Measurements from ENCODE around the gene KCNQ2.

KCNQ2 gene

GRCh38 chr20:63376283-63377250 is 95.9 kb downstream of the KCNQ2 start:
- in situ Hi-C loops (cut with HindIII; ENCODE audit: low sequenced_read_pairs) = no loop called here
- H3K4me3 ChIP-seq (ENCODE audit: low read depth, low read length) = no peak overlapping the region
- TF ChIP-seq, protein P1, sequence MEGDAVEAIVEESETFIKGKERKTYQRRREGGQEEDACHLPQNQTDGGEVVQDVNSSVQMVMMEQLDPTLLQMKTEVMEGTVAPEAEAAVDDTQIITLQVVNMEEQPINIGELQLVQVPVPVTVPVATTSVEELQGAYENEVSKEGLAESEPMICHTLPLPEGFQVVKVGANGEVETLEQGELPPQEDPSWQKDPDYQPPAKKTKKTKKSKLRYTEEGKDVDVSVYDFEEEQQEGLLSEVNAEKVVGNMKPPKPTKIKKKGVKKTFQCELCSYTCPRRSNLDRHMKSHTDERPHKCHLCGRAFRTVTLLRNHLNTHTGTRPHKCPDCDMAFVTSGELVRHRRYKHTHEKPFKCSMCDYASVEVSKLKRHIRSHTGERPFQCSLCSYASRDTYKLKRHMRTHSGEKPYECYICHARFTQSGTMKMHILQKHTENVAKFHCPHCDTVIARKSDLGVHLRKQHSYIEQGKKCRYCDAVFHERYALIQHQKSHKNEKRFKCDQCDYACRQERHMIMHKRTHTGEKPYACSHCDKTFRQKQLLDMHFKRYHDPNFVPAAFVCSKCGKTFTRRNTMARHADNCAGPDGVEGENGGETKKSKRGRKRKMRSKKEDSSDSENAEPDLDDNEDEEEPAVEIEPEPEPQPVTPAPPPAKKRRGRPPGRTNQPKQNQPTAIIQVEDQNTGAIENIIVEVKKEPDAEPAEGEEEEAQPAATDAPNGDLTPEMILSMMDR (IDR thresholded peaks at IDR 0.05; ENCODE audit: low read depth, low read length, missing control alignments) = no peak
- no peak for DNase-seq (ENCODE audit: low read depth)

- TF ChIP-seq, protein P1 (IDR thresholded peaks at IDR 0.05; ENCODE audit: low read depth, low read length, missing control alignments) = no peak
- no peak for DNase-seq (ENCODE audit: low read depth)
- H3K4me3 ChIP-seq (ENCODE audit: low read depth, low read length) = no peak overlapping the region
- in situ Hi-C loops (cut with HindIII; ENCODE audit: low sequenced_read_pairs) = no loop called here
Observed at GRCh38 chr20:63375438-63375837, 97.0 kb downstream of the KCNQ2 start.

DNA sequence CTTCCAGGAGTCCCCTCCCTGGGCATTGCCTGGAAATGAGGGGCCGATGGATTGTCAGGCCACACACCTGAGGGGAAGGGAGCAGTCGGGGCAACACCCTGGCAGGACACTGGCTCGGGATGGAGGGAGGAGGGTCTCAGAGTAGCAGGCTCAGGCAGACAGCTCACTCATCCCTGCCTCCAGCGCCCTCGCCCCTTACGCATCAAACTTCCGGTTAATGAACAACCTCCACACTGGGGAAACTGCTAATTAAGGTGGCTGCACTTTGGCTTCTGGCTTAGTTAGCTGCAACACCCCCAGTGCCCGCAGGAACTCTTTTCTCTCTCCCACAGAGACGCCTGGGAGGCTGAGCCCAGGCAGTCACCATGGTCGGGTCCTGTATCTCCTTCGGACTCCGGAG is 98.0 kb downstream of the KCNQ2 start:
- in situ Hi-C loops (cut with HindIII; ENCODE audit: low sequenced_read_pairs) = no loop called here
- TF ChIP-seq, protein P1 (IDR thresholded peaks at IDR 0.05; ENCODE audit: low read depth, low read length, missing control alignments) = no peak
- DNase-seq (ENCODE audit: low read depth) = no peak
- no peak overlapping the region for H3K4me3 ChIP-seq (ENCODE audit: low read depth, low read length)

GRCh38 chr20:63373996-63374395 is 98.5 kb downstream of the KCNQ2 start:
- H3K4me3 ChIP-seq (ENCODE audit: low read depth, low read length) = no peak overlapping the region
- DNase-seq (ENCODE audit: low read depth) = no peak
- in situ Hi-C loops (cut with HindIII; ENCODE audit: low sequenced_read_pairs) = no loop called here
- TF ChIP-seq, protein P1 (IDR thresholded peaks at IDR 0.05; ENCODE audit: low read depth, low read length, missing control alignments) = no peak

DNA sequence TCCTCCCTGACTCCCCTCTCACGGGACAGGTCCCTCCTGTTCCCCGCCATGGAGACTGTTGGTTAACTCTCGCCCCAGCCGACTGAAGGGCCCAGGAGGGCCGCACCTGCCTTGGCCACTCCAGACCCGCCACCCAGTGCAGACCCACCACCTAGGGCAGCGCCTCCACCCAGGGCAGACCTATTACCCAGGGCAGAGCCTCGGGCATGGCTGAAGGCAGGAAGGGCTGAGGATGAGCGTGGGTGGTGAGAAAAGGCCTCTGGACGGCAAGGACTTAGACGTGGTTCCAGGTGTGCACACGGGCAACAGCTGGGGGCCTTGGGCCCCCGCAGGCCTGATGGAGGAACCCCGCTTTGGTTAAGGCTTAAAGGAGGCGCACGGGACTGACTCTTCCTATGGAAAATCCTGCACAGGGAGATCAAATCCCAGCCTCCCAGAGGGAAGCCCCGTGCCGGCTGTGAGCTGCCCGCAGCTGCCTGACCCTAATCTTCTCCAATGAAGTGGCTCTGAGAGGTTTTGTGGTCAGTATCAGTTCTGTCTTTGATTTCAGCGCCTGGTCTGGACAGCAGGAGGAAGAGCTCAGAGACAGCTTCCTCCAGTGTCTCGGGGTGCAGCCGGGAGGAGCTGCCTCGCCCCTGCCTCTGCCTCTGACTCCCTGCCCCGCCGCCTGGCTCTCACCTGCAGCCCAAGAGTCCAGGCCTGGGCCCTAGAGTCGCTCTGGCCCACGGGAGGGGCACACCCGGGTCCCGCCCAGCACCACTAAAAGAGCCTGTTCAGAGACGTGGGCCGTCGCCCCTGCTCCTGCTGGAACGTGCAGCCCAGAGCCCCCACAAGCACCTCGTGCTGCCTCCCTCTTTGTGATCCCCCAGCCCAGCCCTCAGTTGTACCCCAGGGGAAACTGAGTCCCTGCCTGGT is 99.2 kb downstream of the KCNQ2 start:
- DNase-seq (ENCODE audit: low read depth) = no peak
- no peak overlapping the region for H3K4me3 ChIP-seq (ENCODE audit: low read depth, low read length)
- in situ Hi-C loops (cut with HindIII; ENCODE audit: low sequenced_read_pairs) = no loop called here
- TF ChIP-seq, protein P1 (IDR thresholded peaks at IDR 0.05; ENCODE audit: low read depth, low read length, missing control alignments) = no peak

GRCh38 chr20:63371291-63371865 is 101.1 kb downstream of the KCNQ2 start:
- no peak for DNase-seq (ENCODE audit: low read depth)
- TF ChIP-seq, protein P1 (IDR thresholded peaks at IDR 0.05; ENCODE audit: low read depth, low read length, missing control alignments) = no peak
- H3K4me3 ChIP-seq (ENCODE audit: low read depth, low read length) = no peak overlapping the region
- in situ Hi-C loops (cut with HindIII; ENCODE audit: low sequenced_read_pairs) = no loop called here

Measured in astrocyte of the cerebellum (primary cell).